ENCODE results near the gene EGFR. TPM values are rescaled to one million over a fixed set of nuclear protein-coding genes. Genes with fewer than 3 reads are reported as not detected.

Gene EGFR
- total RNA-seq, 1 donor from 2014 or later: 19.4 TPM

DNA sequence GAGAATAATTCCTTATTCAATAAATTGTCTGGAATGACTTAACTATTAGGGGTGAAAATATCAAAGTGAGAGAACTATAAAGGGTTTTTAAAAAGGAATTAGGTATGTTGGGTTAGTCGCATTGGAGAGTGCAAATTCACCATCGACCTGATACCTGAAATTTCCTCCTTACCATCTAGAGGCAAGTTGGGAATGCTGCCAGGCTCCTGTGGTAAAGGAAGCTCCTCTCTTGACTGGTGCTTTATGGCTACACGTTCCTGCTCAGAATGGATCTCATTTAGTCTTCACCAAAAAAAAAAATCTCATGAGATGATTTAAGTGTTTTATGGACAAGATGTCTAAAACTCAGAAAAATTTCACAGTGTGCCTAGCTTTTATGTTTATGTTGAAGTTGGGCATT is 129.8 kb downstream of the EGFR start:
- Mint-ChIP-seq H3K36me3 (peaks cover 17% of the 10 kb centered on the region), H3K27me3 (ENCODE audit: low read depth) (no peaks in the 10 kb centered on the region), H3K27ac (no peak overlapping the region), H3K9me3 (peaks cover 4% of the 10 kb centered on the region), H3K4me1 (no peaks in the 10 kb centered on the region), H3K4me3 (no peak overlapping the region)
- TF ChIP-seq, protein P1, sequence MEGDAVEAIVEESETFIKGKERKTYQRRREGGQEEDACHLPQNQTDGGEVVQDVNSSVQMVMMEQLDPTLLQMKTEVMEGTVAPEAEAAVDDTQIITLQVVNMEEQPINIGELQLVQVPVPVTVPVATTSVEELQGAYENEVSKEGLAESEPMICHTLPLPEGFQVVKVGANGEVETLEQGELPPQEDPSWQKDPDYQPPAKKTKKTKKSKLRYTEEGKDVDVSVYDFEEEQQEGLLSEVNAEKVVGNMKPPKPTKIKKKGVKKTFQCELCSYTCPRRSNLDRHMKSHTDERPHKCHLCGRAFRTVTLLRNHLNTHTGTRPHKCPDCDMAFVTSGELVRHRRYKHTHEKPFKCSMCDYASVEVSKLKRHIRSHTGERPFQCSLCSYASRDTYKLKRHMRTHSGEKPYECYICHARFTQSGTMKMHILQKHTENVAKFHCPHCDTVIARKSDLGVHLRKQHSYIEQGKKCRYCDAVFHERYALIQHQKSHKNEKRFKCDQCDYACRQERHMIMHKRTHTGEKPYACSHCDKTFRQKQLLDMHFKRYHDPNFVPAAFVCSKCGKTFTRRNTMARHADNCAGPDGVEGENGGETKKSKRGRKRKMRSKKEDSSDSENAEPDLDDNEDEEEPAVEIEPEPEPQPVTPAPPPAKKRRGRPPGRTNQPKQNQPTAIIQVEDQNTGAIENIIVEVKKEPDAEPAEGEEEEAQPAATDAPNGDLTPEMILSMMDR (IDR thresholded peaks at IDR 0.05; ENCODE audit: unreplicated experiment): no peak
- no peak for DNase-seq (ENCODE audit: low spot score in 2 of 2, unreplicated experiment in 2 of 2)

DNA sequence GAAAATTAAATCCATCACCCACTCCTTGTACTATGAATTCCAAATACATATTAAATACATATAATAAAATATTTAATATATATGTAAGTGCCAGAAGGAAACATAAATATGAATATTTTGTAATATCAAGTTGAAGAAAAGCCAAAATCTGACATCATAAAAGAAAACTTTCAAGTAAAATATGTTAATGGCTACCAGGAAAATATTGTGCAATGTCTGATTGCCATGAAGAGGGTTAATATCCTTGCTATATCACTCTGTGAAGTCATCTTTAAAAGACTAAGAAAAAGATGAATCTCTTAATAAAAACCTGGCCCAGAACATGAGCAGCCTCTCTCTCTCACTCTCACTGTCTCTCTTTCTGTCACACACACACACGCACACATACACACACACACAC is 130.2 kb downstream of the EGFR start:
- Mint-ChIP-seq H3K4me3 (no peak overlapping the region), H3K9me3 (peaks cover 4% of the 10 kb centered on the region), H3K27me3 (ENCODE audit: low read depth) (no peaks in the 10 kb centered on the region), H3K36me3 (peaks cover 17% of the 10 kb centered on the region), H3K27ac (no peak overlapping the region), H3K4me1 (no peaks in the 10 kb centered on the region)
- TF ChIP-seq, protein P1 (IDR thresholded peaks at IDR 0.05; ENCODE audit: unreplicated experiment): no peak
- DNase-seq (ENCODE audit: low spot score in 2 of 2, unreplicated experiment in 2 of 2): no peak

DNA sequence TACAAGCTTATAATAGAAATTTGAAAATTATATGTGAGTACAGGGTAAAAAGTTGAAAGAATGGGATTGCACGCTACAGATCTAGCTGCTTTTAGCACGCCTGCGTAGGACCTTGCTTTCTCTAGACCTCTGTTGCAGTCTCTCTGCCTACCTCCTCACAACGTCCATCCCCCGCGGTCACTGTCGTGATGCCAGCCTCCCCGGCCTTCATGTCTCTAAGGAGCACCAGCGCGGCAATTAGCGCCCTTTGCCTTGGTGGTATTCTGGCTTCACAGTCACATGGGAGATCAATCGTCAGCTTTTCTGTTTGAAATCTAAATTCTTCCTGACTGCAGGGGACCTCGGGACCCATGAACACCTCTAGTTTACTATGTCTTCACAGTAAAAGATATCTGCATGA is 131.3 kb downstream of the EGFR start:
- Mint-ChIP-seq H3K9me3 (peaks cover 4% of the 10 kb centered on the region), H3K36me3 (peaks cover 17% of the 10 kb centered on the region), H3K27ac (no peak overlapping the region), H3K4me3 (no peak overlapping the region), H3K27me3 (ENCODE audit: low read depth) (no peaks in the 10 kb centered on the region), H3K4me1 (no peaks in the 10 kb centered on the region)
- DNase-seq (ENCODE audit: low spot score in 2 of 2, unreplicated experiment in 2 of 2): no peak
- TF ChIP-seq, protein P1 (IDR thresholded peaks at IDR 0.05; ENCODE audit: unreplicated experiment): no peak

DNA sequence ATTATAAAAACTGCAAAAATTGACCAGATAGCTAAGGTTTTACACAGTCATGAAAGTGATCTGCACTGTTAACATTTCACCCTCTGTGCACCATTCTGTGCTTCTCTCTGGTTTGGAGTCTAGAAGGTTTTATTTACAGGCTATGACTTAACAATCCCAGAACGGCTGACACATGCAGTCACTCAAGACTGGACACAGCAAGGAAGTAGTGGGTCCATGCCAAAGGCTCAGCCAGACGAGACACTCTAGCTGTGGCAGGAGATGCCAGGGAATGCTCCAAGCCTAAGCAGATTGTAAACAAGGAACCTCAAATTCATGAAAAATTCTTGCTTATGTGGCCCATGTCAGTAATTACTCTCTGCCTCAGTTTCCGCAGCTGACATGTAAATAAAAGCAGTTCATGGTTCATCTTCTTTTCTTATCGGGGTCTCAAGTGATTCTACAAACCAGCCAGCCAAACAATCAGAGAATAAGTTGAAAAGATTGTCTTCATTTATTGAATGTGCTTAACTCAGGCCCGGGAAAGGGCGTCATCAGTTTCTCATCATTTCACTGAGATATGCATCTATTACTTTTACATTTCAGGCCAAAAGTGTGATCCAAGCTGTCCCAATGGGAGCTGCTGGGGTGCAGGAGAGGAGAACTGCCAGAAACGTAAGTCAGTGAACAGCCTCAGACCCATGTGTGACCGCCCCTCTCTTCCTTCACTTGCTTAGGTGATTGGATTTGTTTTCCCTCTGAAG is 132.1 kb downstream of the EGFR start:
- Mint-ChIP-seq H3K9me3 (peaks cover 4% of the 10 kb centered on the region), H3K27me3 (ENCODE audit: low read depth) (no peaks in the 10 kb centered on the region), H3K4me3 (no peak overlapping the region), H3K36me3 (peaks cover 17% of the 10 kb centered on the region), H3K27ac (no peak overlapping the region), H3K4me1 (no peaks in the 10 kb centered on the region)
- TF ChIP-seq, protein P1 (IDR thresholded peaks at IDR 0.05; ENCODE audit: unreplicated experiment): no peak
- DNase-seq (ENCODE audit: low spot score in 2 of 2, unreplicated experiment in 2 of 2): no peak

DNA sequence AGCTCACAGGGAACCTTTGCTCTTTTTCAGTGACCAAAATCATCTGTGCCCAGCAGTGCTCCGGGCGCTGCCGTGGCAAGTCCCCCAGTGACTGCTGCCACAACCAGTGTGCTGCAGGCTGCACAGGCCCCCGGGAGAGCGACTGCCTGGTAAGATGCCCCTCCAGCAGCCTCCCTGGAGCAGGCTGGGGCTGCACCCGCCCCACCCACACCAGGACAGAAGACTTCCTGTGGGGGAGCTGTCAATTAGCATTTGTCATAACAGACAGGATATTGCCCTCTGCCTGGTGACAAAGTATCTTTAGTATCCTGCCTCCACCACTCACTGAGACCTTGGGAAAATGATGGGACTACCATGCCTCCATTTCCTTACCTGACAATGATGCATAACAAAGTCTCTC is 133.7 kb downstream of the EGFR start:
- Mint-ChIP-seq H3K27me3 (ENCODE audit: low read depth) (no peaks in the 10 kb centered on the region), H3K36me3 (peaks cover 15% of the 10 kb centered on the region), H3K27ac (no peak overlapping the region), H3K9me3 (peaks cover 4% of the 10 kb centered on the region), H3K4me1 (peaks cover 5% of the 10 kb centered on the region), H3K4me3 (no peak overlapping the region)
- TF ChIP-seq, protein P1 (IDR thresholded peaks at IDR 0.05; ENCODE audit: unreplicated experiment): no peak
- no peak for DNase-seq (ENCODE audit: low spot score in 2 of 2, unreplicated experiment in 2 of 2)

All from mesothelial cell of epicardium (in vitro differentiated cells).